SK-N-SH (cell line): ENCODE data around the gene IQSEC3. TPM values are rescaled to one million over a fixed set of nuclear protein-coding genes. Genes with fewer than 3 reads are reported as not detected.

Experiments
- CTCF ChIA-PET: fragments of 300-600, 350-600 bp; formaldehyde crosslinking; extraction: SDS; loops from one replicate; lab custom pipeline; 2021; lab: Yijun Ruan, JAX
- POLR2A ChIA-PET: fragments of 350-600 bp; sonication (Branson Sonifier 250); formaldehyde crosslinking; extraction: SDS; loops from one replicate; lab custom pipeline; 2020; ENCODE audit warnings: antibody characterized with exemption, inconsistent platforms; lab: Yijun Ruan, JAX
- DNase-seq: peaks from one replicate; pipeline ENCODE4 v3.0.0; 2012
- H2AFZ ChIP-seq: fragments of 200-600 bp; sonication (generic); 2 replicates; pipeline ENCODE4 v1.8.1; 2016; ENCODE audit warnings: antibody characterized with exemption, mild to moderate bottlenecking, low read depth
- H3F3A ChIP-seq: fragments of 200-600 bp; sonication (generic); replicated peaks from 2 replicates; pipeline ENCODE3; 2016; ENCODE audit warnings: antibody characterized with exemption, mild to moderate bottlenecking; ENCODE audit not compliant: insufficient read depth
- H3K27ac ChIP-seq, 2 experiments: fragments of 200-500 bp in 1 of 2; fragments of 200-600 bp in 1 of 2; sonication (Bioruptor generic) in 1 of 2; sonication (generic), shearing (Covaris generic) in 1 of 2; 2 replicates each; pipeline versions ENCODE4 v1.5.1 to v1.6.1; 2014 to 2016; ENCODE audit warnings: low read depth in 2 of 2, inconsistent platforms in 1 of 2, low read length in 1 of 2, mild to moderate bottlenecking in 1 of 2, mixed read lengths in 1 of 2
- H3K27me3 ChIP-seq: fragments of 200-600 bp; sonication (generic), shearing (Covaris generic); 2 replicates; pipeline ENCODE4 v1.6.1; 2016; ENCODE audit warnings: mixed run types; ENCODE audit not compliant: insufficient read depth
- H3K36me3 ChIP-seq, 2 experiments: fragments of 200-500 bp in 1 of 2; fragments of 200-600 bp in 1 of 2; sonication (Bioruptor generic) in 1 of 2; sonication (generic) in 1 of 2; replicated peaks in 1 of 2; 2 replicates each; pipeline versions ENCODE3 to v1.5.1; 2014 to 2016; ENCODE audit warnings: low read length in 1 of 2, mild to moderate bottlenecking in 1 of 2; ENCODE audit not compliant: insufficient read depth in 2 of 2, control insufficient read depth in 1 of 2
- H3K4me1 ChIP-seq, 2 experiments: fragments of 200-500 bp in 1 of 2; fragments of 200-600 bp in 1 of 2; sonication (Bioruptor generic) in 1 of 2; sonication (generic), shearing (Covaris generic) in 1 of 2; 2 replicates each; pipeline versions ENCODE4 v1.5.1 to v1.6.1; 2014 to 2016; ENCODE audit warnings: low read depth in 1 of 2, low read length in 1 of 2, mixed run types in 1 of 2; ENCODE audit not compliant: insufficient read depth in 2 of 2, control insufficient read depth in 1 of 2
- H3K4me2 ChIP-seq: fragments of 200-600 bp; sonication (generic), shearing (Covaris generic); 2 replicates; pipeline ENCODE4 v1.6.1; 2017; ENCODE audit warnings: mixed run types
- H3K4me3 ChIP-seq, 2 experiments: fragments of 200-500 bp in 1 of 2; fragments of 200-600 bp in 1 of 2; sonication (Bioruptor generic) in 1 of 2; sonication (generic), shearing (Covaris generic) in 1 of 2; 2 replicates each; pipeline versions ENCODE4 v1.5.1 to v1.8.1; 2014 to 2016; ENCODE audit warnings: low read depth in 2 of 2, inconsistent platforms in 1 of 2, low read length in 1 of 2, mild to moderate bottlenecking in 1 of 2, mixed read lengths in 1 of 2, moderate library complexity in 1 of 2
- H3K79me2 ChIP-seq: fragments of 200-600 bp; sonication (generic); 2 replicates; pipeline ENCODE4 v1.8.1; 2017; ENCODE audit warnings: mild to moderate bottlenecking; ENCODE audit not compliant: insufficient read depth
- H3K9ac ChIP-seq: fragments of 200-600 bp; sonication (generic); 2 replicates; pipeline ENCODE4 v1.6.1; 2017; ENCODE audit warnings: mixed run types
- H3K9me2 ChIP-seq: fragments of 200-600 bp; sonication (generic); 2 replicates; pipeline ENCODE4 v1.6.1; 2017; ENCODE audit warnings: mixed run types
- H3K9me3 ChIP-seq: fragments of 200-600 bp; sonication (generic); 2 replicates; pipeline ENCODE4 v1.6.1; 2017; ENCODE audit warnings: mixed run types, mild to moderate bottlenecking, moderate library complexity
- H4K20me1 ChIP-seq: fragments of 200-600 bp; sonication (generic); 2 replicates; pipeline ENCODE4 v1.6.1; 2017; ENCODE audit warnings: mild to moderate bottlenecking, mixed run types; ENCODE audit not compliant: insufficient read depth
- ELF1 ChIP-seq: IDR thresholded peaks from 2 replicates; pipeline ENCODE4 v1.4.0; 2012
- EZH2phosphoT487 ChIP-seq: fragments of 200-600 bp; sonication (generic); IDR thresholded peaks from 2 replicates; pipeline ENCODE4 v1.6.1; 2017; ENCODE audit warnings: low read depth, mixed run types, mild to moderate bottlenecking, antibody characterized with exemption, moderate library complexity, borderline replicate concordance
- FOSL2 ChIP-seq: IDR thresholded peaks from 2 replicates; pipeline ENCODE4 v1.4.0; 2012; ENCODE audit warnings: low read depth, mild to moderate bottlenecking, moderate library complexity, borderline replicate concordance
- FOXJ3 ChIP-seq: sonication (generic); formaldehyde crosslinking; IDR thresholded peaks from 2 replicates; pipeline ENCODE4 v1.5.1; 2020; ENCODE audit warnings: mild to moderate bottlenecking, missing genetic modification reagents
- FOXM1 ChIP-seq: IDR thresholded peaks from 2 replicates; pipeline ENCODE4 v1.4.0; 2012; ENCODE audit warnings: low read depth, mild to moderate bottlenecking
- GABPA ChIP-seq: IDR thresholded peaks from 2 replicates; pipeline ENCODE4 v1.4.0; 2012; ENCODE audit warnings: low read depth, mild to moderate bottlenecking
- GATA2 ChIP-seq: sonication (generic); formaldehyde crosslinking; IDR thresholded peaks from 2 replicates; pipeline ENCODE4 v1.5.0; 2020; ENCODE audit warnings: mild to moderate bottlenecking, missing genetic modification reagents
- JUND ChIP-seq: IDR thresholded peaks from 2 replicates; pipeline ENCODE4 v1.4.0; 2012
- MXI1 ChIP-seq: IDR thresholded peaks from 2 replicates; pipeline ENCODE4 v1.6.1; 2012; ENCODE audit warnings: mild to moderate bottlenecking, low read depth, low read length, improper control_type of control experiment
- NFIC ChIP-seq: IDR thresholded peaks from 2 replicates; pipeline ENCODE4 v1.4.0; 2012; ENCODE audit warnings: borderline replicate concordance
- NRF1 ChIP-seq: IDR thresholded peaks from 2 replicates; pipeline ENCODE4 v1.6.1; 2012; ENCODE audit warnings: low read depth, mild to moderate bottlenecking, low read length
- RCOR1 ChIP-seq: fragments of 150-350 bp; IDR thresholded peaks from 2 replicates; pipeline ENCODE4 v1.6.1; 2017; ENCODE audit warnings: antibody characterized with exemption, low read length
- TCF12 ChIP-seq: IDR thresholded peaks from 2 replicates; pipeline ENCODE4 v1.4.0; 2012
- WGBS: methylation state at CpG from one replicate; pipeline ENCODE4 v1.1.6; 2017; ENCODE audit warnings: low lambda C conversion rate; 5-methylcytosine and 5-hydroxymethylcytosine counted together
- polyA plus RNA-seq, 3 experiments: library from polyadenylated mRNA; depleted of rRNA; stranded (reverse); fragments of >200 nt; gene quantifications; 2 replicates each; pipeline ENCODE4 v1.2.3, GENCODE V29; 2012
- TF ChIP-seq, protein P1 (sequence below): IDR thresholded peaks from 2 replicates; pipeline ENCODE4 v1.4.0; 2012; ENCODE audit warnings: low read depth, borderline replicate concordance
- TF ChIP-seq, protein P2 (sequence below): IDR thresholded peaks from 2 replicates; pipeline ENCODE4; 2012
- TF ChIP-seq, protein P3 (sequence below): IDR thresholded peaks from 2 replicates; pipeline ENCODE4 v1.6.1; 2012; ENCODE audit warnings: mild to moderate bottlenecking, low read depth, low read length, moderate library complexity

The IQSEC3 gene
- polyA plus RNA-seq, 1 of the 3 experiments (the other 2 are of a cell fraction): 0.02 TPM

DNA sequence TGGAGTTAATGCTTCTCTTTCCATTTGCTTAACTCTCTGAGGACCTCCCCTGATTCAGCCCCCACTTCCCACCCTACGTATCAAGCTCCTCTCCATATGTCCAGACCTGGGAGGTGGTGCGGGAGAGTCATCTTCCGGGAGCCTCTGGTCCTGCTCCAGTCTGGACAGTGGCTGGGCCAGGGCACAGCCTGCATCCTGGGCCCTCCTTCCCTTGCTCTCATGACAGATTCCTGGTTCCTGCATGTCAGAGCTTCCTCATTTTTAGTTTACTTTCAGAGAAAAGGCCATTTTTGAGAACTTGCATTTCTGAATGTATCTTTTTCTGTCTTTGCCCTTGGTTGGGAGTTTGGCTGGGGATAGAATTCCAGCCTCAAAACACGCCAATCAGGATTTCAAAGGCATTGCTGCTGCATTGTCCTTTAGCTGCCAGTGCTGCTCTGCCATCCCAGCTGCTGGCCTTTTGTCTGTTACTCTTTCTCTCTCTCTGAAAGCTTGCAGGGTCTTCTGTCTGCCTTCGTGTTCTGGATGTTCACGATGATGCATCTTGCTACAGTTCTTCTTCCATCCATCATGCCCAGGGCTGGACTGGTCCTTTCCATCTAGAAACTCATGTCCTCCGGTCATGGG is 92.7 kb downstream of the IQSEC3 start:
- ChIA-PET CTCF (interaction anchor here (1.1 to 1.8 kb wide), 3 partner anchors 30 to 75 kb away, joined by 3 to 5 read pairs (median 3); no protein-coding TSS in a partner anchor), POLR2A (no interaction called here)
- no peaks in the 10 kb centered on the region for H3K79me2 ChIP-seq
- no peaks in the 10 kb centered on the region for H3K9me2 ChIP-seq
- H3K9ac ChIP-seq: no peak overlapping the region
- no peaks in the 10 kb centered on the region for H4K20me1 ChIP-seq
- no peak for TF ChIP-seq FOXM1
- no peak for TF ChIP-seq RCOR1
- no peak for TF ChIP-seq GATA2 (CRISPR knock-in tag)
- TF ChIP-seq NRF1: no peak
- TF ChIP-seq TCF12: no peak
- TF ChIP-seq, protein P1, sequence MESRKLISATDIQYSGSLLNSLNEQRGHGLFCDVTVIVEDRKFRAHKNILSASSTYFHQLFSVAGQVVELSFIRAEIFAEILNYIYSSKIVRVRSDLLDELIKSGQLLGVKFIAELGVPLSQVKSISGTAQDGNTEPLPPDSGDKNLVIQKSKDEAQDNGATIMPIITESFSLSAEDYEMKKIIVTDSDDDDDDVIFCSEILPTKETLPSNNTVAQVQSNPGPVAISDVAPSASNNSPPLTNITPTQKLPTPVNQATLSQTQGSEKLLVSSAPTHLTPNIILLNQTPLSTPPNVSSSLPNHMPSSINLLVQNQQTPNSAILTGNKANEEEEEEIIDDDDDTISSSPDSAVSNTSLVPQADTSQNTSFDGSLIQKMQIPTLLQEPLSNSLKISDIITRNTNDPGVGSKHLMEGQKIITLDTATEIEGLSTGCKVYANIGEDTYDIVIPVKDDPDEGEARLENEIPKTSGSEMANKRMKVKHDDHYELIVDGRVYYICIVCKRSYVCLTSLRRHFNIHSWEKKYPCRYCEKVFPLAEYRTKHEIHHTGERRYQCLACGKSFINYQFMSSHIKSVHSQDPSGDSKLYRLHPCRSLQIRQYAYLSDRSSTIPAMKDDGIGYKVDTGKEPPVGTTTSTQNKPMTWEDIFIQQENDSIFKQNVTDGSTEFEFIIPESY: no peak
- TF ChIP-seq NFIC: no peak
- no peak for TF ChIP-seq MXI1
- TF ChIP-seq ELF1: no peak
- no peak for TF ChIP-seq GABPA
- no peak for TF ChIP-seq JUND
- TF ChIP-seq, protein P2, sequence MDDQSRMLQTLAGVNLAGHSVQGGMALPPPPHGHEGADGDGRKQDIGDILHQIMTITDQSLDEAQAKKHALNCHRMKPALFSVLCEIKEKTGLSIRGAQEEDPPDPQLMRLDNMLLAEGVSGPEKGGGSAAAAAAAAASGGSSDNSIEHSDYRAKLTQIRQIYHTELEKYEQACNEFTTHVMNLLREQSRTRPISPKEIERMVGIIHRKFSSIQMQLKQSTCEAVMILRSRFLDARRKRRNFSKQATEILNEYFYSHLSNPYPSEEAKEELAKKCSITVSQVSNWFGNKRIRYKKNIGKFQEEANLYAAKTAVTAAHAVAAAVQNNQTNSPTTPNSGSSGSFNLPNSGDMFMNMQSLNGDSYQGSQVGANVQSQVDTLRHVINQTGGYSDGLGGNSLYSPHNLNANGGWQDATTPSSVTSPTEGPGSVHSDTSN: no peak
- no peak for TF ChIP-seq FOXJ3 (CRISPR knock-in tag)
- TF ChIP-seq FOSL2: no peak
- TF ChIP-seq, protein P3, sequence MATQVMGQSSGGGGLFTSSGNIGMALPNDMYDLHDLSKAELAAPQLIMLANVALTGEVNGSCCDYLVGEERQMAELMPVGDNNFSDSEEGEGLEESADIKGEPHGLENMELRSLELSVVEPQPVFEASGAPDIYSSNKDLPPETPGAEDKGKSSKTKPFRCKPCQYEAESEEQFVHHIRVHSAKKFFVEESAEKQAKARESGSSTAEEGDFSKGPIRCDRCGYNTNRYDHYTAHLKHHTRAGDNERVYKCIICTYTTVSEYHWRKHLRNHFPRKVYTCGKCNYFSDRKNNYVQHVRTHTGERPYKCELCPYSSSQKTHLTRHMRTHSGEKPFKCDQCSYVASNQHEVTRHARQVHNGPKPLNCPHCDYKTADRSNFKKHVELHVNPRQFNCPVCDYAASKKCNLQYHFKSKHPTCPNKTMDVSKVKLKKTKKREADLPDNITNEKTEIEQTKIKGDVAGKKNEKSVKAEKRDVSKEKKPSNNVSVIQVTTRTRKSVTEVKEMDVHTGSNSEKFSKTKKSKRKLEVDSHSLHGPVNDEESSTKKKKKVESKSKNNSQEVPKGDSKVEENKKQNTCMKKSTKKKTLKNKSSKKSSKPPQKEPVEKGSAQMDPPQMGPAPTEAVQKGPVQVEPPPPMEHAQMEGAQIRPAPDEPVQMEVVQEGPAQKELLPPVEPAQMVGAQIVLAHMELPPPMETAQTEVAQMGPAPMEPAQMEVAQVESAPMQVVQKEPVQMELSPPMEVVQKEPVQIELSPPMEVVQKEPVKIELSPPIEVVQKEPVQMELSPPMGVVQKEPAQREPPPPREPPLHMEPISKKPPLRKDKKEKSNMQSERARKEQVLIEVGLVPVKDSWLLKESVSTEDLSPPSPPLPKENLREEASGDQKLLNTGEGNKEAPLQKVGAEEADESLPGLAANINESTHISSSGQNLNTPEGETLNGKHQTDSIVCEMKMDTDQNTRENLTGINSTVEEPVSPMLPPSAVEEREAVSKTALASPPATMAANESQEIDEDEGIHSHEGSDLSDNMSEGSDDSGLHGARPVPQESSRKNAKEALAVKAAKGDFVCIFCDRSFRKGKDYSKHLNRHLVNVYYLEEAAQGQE: no peak
- no peak for TF ChIP-seq EZH2phosphoT487
- no peak for DNase-seq
- H3K27me3 ChIP-seq: no peaks in the 10 kb centered on the region
- 54% methylated on average over 7 of the region's 7 CpGs for WGBS
- no peak overlapping the region for H3K4me2 ChIP-seq
- H3K27ac ChIP-seq: no peak overlapping the region
- no peaks in the 10 kb centered on the region for H3K9me3 ChIP-seq
- no peak overlapping the region for H3K4me3 ChIP-seq
- H3F3A ChIP-seq: no peaks in the 10 kb centered on the region
- H3K4me1 ChIP-seq: peaks cover 0 to 7% of the 10 kb centered on the region in 2 experiments; a peak in 1 of 4 replicates
- no peak overlapping the region for H2AFZ ChIP-seq
- no peaks in the 10 kb centered on the region for H3K36me3 ChIP-seq
